K562 (cell line): ENCODE data around the gene ODC1. TPM values are rescaled to one million over a fixed set of nuclear protein-coding genes. Genes with fewer than 3 reads are reported as not detected.

Experiments used
- ATAC-seq: fragments of 200-7000 bp; cut with Tn5 transposase; 3 replicates; pipeline ENCODE4 v1.9.1; 2020; ENCODE audit warnings: moderate library complexity
- BruUV-seq: library from RNA; stranded (reverse); fragments of 400-500 nt; replicated peaks from 2 replicates; lab custom pipeline; 2021; lab: Mats Ljungman, UMichigan
- CTCF ChIA-PET: fragments of 300-600 bp; formaldehyde crosslinking; extraction: SDS; loops from one replicate; lab custom pipeline; 2021; ENCODE audit warnings: low intra/inter-chr PET ratio; lab: Yijun Ruan, JAX
- POLR2A ChIA-PET: fragments of 300-600, 350-650 bp; sonication (Branson Sonifier 250); formaldehyde crosslinking; extraction: SDS; loops from one replicate; lab custom pipeline; 2021; ENCODE audit warnings: antibody characterized with exemption, inconsistent platforms; lab: Yijun Ruan, JAX
- DNase-seq, 4 experiments: peaks; one replicate each; pipeline versions ENCODE4 v3.0.0 to v3.0.0-alpha.2; 2011 to 2018; ENCODE audit warnings: low spot score in 3 of 4, mixed read lengths in 3 of 4; ENCODE audit errors: extremely low read depth in 1 of 4
- FAIRE-seq: peaks from 2 replicates; lab custom pipeline; 2011; peaks lifted over from hg19 to GRCh38; lab: Jason Lieb, UNC
- H2AFZ ChIP-seq: 2 replicates; pipeline ENCODE4 v1.6.0; 2011; ENCODE audit warnings: low read depth, low read length, control low read depth, inconsistent platforms
- H3K27ac ChIP-seq: fragments of 200-600 bp; 3 replicates; pipeline ENCODE4 v1.8.0; 2011; ENCODE audit warnings: low read depth, mild to moderate bottlenecking, control low read depth, inconsistent platforms, low read length, moderate library complexity, mixed read lengths; ENCODE audit errors: extremely low read depth
- H3K27me3 ChIP-seq, 2 experiments: fragments of 300-600 bp in 1 of 2; 2 replicates in 1 of 2; 3 replicates in 1 of 2; pipeline versions ENCODE4 v1.6.0 to v1.8.0; 2011; ENCODE audit warnings: inconsistent platforms in 2 of 2, low read length in 2 of 2, mild to moderate bottlenecking in 1 of 2, mixed read lengths in 1 of 2, moderate library complexity in 1 of 2; ENCODE audit not compliant: control insufficient read depth in 2 of 2, insufficient read depth in 2 of 2
- H3K36me3 ChIP-seq: fragments of 300-600 bp; 3 replicates; pipeline ENCODE4 v1.8.0; 2011; ENCODE audit warnings: mild to moderate bottlenecking, low read length, inconsistent platforms; ENCODE audit not compliant: control insufficient read depth, insufficient read depth
- H3K4me1 ChIP-seq, 2 experiments: fragments of 200-600 bp in 1 of 2; replicated peaks in 1 of 2; 2 replicates in 1 of 2; 3 replicates in 1 of 2; pipeline versions ENCODE4 v1.5.1 to v1.8.0; 2011; ENCODE audit warnings: inconsistent platforms in 2 of 2, low read length in 2 of 2, mild to moderate bottlenecking in 1 of 2, mixed read lengths in 1 of 2, moderate library complexity in 1 of 2; ENCODE audit not compliant: control insufficient read depth in 2 of 2, insufficient read depth in 2 of 2
- H3K4me2 ChIP-seq: 2 replicates; pipeline ENCODE4 v1.6.1; 2011; ENCODE audit warnings: low read length, control low read depth, inconsistent platforms, mixed read lengths; ENCODE audit not compliant: insufficient read depth
- H3K4me3 ChIP-seq: fragments of 200-600 bp; sonication (generic), shearing (Covaris generic); 2 replicates; pipeline ENCODE4 v1.5.1; 2016; ENCODE audit warnings: control low read depth, inconsistent platforms
- H3K79me2 ChIP-seq: fragments of 200-600 bp; 3 replicates; pipeline ENCODE4 v1.8.0; 2011; ENCODE audit warnings: low read length, inconsistent platforms; ENCODE audit not compliant: control insufficient read depth, insufficient read depth
- H3K9ac ChIP-seq, 2 experiments: 2 replicates each; pipeline versions ENCODE4 v1.6.0 to v1.6.1; 2011; ENCODE audit warnings: low read depth in 2 of 2, low read length in 2 of 2, control low read depth in 1 of 2, inconsistent platforms in 1 of 2, mild to moderate bottlenecking in 1 of 2, mixed read lengths in 1 of 2; ENCODE audit not compliant: insufficient read depth in 1 of 2
- H3K9me1 ChIP-seq: one replicate; pipeline ENCODE4 v1.6.0; 2011; ENCODE audit warnings: inconsistent platforms, mild to moderate bottlenecking, low read length, moderate library complexity; ENCODE audit not compliant: control insufficient read depth, insufficient read depth
- H3K9me3 ChIP-seq: replicated peaks from 2 replicates; pipeline ENCODE4 v1.5.1; 2011; ENCODE audit warnings: low read depth, low read length, inconsistent platforms; ENCODE audit not compliant: control insufficient read depth, insufficient read depth
- H4K20me1 ChIP-seq: replicated peaks from 2 replicates; pipeline ENCODE4 v1.6.1; 2011; ENCODE audit warnings: low read length, inconsistent platforms, mixed read lengths; ENCODE audit not compliant: control insufficient read depth, insufficient read depth
- ADNP ChIP-seq: fragments of 200-800 bp; sonication (Bioruptor generic); IDR thresholded peaks from 2 replicates; pipeline ENCODE4 v1.6.1; 2016; ENCODE audit warnings: missing genetic modification characterization, missing compliant biosample characterization
- CEBPB ChIP-seq: fragments of 450-650 bp; IDR thresholded peaks from 2 replicates; pipeline ENCODE4 v1.6.1; 2016; ENCODE audit warnings: missing genetic modification characterization, missing compliant biosample characterization
- CEBPG ChIP-seq, 3 experiments: fragments of 200-800 bp in 1 of 3; sonication (Bioruptor generic) in 1 of 3; sonication (generic) in 1 of 3; formaldehyde crosslinking in 1 of 3; IDR thresholded peaks in 2 of 3; conservative IDR thresholded peaks in 1 of 3; 2 replicates each; pipeline versions ENCODE4 v1.6.1 to v1.8.0; 2016 to 2022; ENCODE audit warnings: missing compliant biosample characterization in 2 of 3, missing genetic modification characterization in 2 of 3, mild to moderate bottlenecking in 1 of 3, missing genetic modification reagents in 1 of 3
- FOXA3 ChIP-seq, 2 experiments: fragments of 450-650 bp in 1 of 2; sonication (generic) in 1 of 2; formaldehyde crosslinking; IDR thresholded peaks in 1 of 2; conservative IDR thresholded peaks in 1 of 2; 2 replicates each; pipeline versions ENCODE4 v1.4.0 to v1.8.0; 2020 to 2022; ENCODE audit warnings: mild to moderate bottlenecking in 2 of 2, missing genetic modification reagents in 1 of 2
- ID3 ChIP-seq, 2 experiments: fragments of 250-450 bp in 1 of 2; fragments of 450-650 bp in 1 of 2; sonication (Bioruptor Pico) in 1 of 2; IDR thresholded peaks; 2 replicates each; pipeline versions ENCODE4 v1.6.1 to v1.8.0; 2016 to 2021; ENCODE audit warnings: mild to moderate bottlenecking in 2 of 2, moderate library complexity in 2 of 2, missing compliant biosample characterization in 1 of 2, missing genetic modification characterization in 1 of 2
- LCOR ChIP-seq: sonication (generic); formaldehyde crosslinking; IDR thresholded peaks from 2 replicates; pipeline ENCODE4 v1.8.0; 2022; ENCODE audit warnings: mild to moderate bottlenecking, missing genetic modification reagents
- TOE1 ChIP-seq, 2 experiments: fragments of 450-650 bp in 1 of 2; sonication (generic) in 1 of 2; formaldehyde crosslinking in 1 of 2; IDR thresholded peaks; 2 replicates each; pipeline versions ENCODE4 v1.7.1 to v1.8.0; 2016 to 2022; ENCODE audit warnings: borderline replicate concordance in 2 of 2, mild to moderate bottlenecking in 2 of 2, antibody characterized with exemption in 1 of 2, inconsistent platforms in 1 of 2, low read depth in 1 of 2, missing genetic modification reagents in 1 of 2, moderate library complexity in 1 of 2
- WGBS: fragments of 100-300 bp; shearing (Covaris generic); methylation state at CpG from one replicate; pipeline ENCODE4 v1.1.6; 2016; ENCODE audit warnings: low coverage, mixed read lengths; ENCODE audit not compliant: insufficient coverage; ENCODE audit errors: missing lambda C conversion rate; 5-methylcytosine and 5-hydroxymethylcytosine counted together
- in situ Hi-C: fragments of 300-500 bp; cut with MboI; formaldehyde crosslinking; loops from 4 replicates; pipeline ENCODE4 v1.15.0; 2018; ENCODE audit warnings: inconsistent platforms, mixed read lengths
- intact Hi-C: fragments of 100-400 bp; cut with micrococcal nuclease; formaldehyde crosslinking; loops from 2 replicates; pipeline ENCODE4 v1.14.2; 2022
- polyA plus RNA-seq, 8 experiments: library from polyadenylated mRNA; depleted of rRNA in 4 of 8; stranded (reverse) in 5 of 8; unstranded in 3 of 8; fragments of >200 nt; fragmentation: Nextera tagmentation in 2 of 8; fragmentation: Illumina TruSeq in 1 of 8; extraction: Ambion mirVana in 2 of 8; extraction: Trizol in 1 of 8; gene quantifications; 2 replicates each; pipeline versions ENCODE4 v1.2.1 to v1.2.3, GENCODE V29; 2011 to 2014; ENCODE audit warnings: inconsistent platforms in 1 of 8, missing spikeins in 1 of 8
- total RNA-seq, 7 experiments: library from RNA; depleted of rRNA in 6 of 7; stranded (reverse); fragments of >200 nt in 6 of 7; fragmentation: Illumina TruSeq in 2 of 7; extraction: Trizol in 2 of 7; gene quantifications; 2 replicates each; pipeline versions ENCODE4 v1.2.1 to v1.2.3, GENCODE V29; 2011 to 2021; ENCODE audit warnings: low replicate concordance in 1 of 7
- TF ChIP-seq, protein P1 (sequence below): sonication (generic); formaldehyde crosslinking; IDR thresholded peaks from 2 replicates; pipeline ENCODE4 v1.5.0; 2020; ENCODE audit warnings: missing genetic modification reagents

Gene ODC1
- total and polyA plus RNA-seq, 9 of the 15 experiments (the other 6 are each of a cell fraction or from before 2014, with no cell fraction given): 142 to 563 (median 457) TPM

DNA sequence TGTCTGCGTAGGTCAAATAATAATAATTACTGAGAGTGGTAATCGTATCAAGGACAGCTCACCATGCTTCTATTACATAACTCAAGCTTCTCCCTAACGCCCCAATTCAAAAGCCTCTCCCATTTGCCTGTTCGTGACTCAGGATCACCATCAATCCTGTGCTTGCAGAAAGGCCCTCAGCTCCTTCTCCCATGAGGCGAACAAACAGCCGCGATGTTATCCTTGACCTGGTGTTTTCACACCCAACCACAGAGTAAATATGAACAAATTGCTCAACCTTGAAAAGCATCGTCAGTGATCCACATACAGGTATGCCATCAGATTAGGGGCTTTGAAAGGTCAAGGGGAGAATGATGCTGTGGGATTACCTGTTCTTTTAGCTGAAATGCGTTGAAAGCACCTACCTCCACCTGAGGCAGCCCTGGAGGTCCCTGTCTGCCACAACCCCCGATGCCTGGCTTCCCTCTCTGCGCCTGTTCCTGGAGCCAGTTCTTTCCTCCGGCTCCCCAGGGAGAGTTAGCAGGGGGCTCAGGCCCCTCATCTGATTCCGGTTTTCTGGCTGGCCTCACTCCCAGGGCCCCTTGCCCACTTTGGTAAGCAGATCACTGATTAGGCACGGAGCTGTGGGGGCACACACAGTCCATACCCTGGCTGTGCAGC, 39.1 kb upstream of the ODC1 start:
- TF ChIP-seq TOE1 (IDR thresholded peaks at IDR 0.05; ENCODE audit: borderline replicate concordance): no peak
- no peak for TF ChIP-seq TOE1 (CRISPR knock-in tag; IDR thresholded peaks at IDR 0.05; ENCODE audit: borderline replicate concordance, low read depth)
- peak; percentile 58; the same call in 1 of the 2 replicates for TF ChIP-seq CEBPB (tag)
- TF ChIP-seq, protein P1, sequence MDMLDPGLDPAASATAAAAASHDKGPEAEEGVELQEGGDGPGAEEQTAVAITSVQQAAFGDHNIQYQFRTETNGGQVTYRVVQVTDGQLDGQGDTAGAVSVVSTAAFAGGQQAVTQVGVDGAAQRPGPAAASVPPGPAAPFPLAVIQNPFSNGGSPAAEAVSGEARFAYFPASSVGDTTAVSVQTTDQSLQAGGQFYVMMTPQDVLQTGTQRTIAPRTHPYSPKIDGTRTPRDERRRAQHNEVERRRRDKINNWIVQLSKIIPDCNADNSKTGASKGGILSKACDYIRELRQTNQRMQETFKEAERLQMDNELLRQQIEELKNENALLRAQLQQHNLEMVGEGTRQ: no peak
- 0 out of 2 replicates have a peak, but pooled peaks have one; percentile 1 for TF ChIP-seq ADNP (tag)
- TF ChIP-seq ID3 (CRISPR knock-in tag; IDR thresholded peaks at IDR 0.05): no peak
- peak; percentile 61; the same call in 1 of the 2 replicates for TF ChIP-seq ID3 (tag; IDR thresholded peaks at IDR 0.05)
- peak in 1 of 2 experiments; percentile 59; a peak in 2 of 4 replicates for TF ChIP-seq FOXA3 (CRISPR knock-in tag; conservative IDR thresholded peaks at IDR 0.05 in 1 of 2, IDR thresholded peaks at IDR 0.05 in 1 of 2)
- TF ChIP-seq LCOR (CRISPR knock-in tag): no peak
- no peak for TF ChIP-seq CEBPG (CRISPR knock-in tag; IDR thresholded peaks at IDR 0.05)
- TF ChIP-seq CEBPG (tag; conservative IDR thresholded peaks at IDR 0.05 in 1 of 2, IDR thresholded peaks at IDR 0.05 in 1 of 2): peak; percentile 28 to 43; a peak in 1 of 4 replicates
- in situ Hi-C loops (no loop called here), intact Hi-C loops (no loop called here)
- H3K9me1 ChIP-seq: no peaks in the 10 kb centered on the region
- 0 out of 2 replicates have a peak, but pooled peaks cover 3% of the 10 kb centered on the region for H4K20me1 ChIP-seq
- no peaks in the 10 kb centered on the region for H3K36me3 ChIP-seq
- no peaks in the 10 kb centered on the region for H3K9me3 ChIP-seq
- DNase-seq (no peak), FAIRE-seq (peak; percentile 15), ATAC-seq (peak; percentile 36; the same call in 1 of the 3 replicates)
- 7% methylated on average over 14 of the region's 14 CpGs for WGBS
- no peak overlapping the region for H3K27ac ChIP-seq
- POLR2A ChIA-PET: interaction anchor here (0.6 to 1.2 kb wide), 3 partner anchors 14 to 40 kb away, joined by 3 to 7 read pairs (median 3); no protein-coding TSS in a partner anchor
- BruUV-seq: no TSS peak
- H3K27me3 ChIP-seq: peaks cover 22 to 35% of the 10 kb centered on the region in 2 experiments; a peak in 4 of 5 replicates
- no peak overlapping the region for H3K9ac ChIP-seq
- peaks cover 4 to 6% of the 10 kb centered on the region in 2 experiments; a peak in 4 of 5 replicates for H3K4me1 ChIP-seq
- no peak overlapping the region for H3K4me2 ChIP-seq
- H3K79me2 ChIP-seq: no peaks in the 10 kb centered on the region
- no peak overlapping the region for H2AFZ ChIP-seq
- CTCF ChIA-PET: no interaction called here
- H3K4me3 ChIP-seq: no peak overlapping the region
